HUDEP-2 (cell line): Measurements from ENCODE around the gene SPCS3.
"Not testable (repeated sequence)": the region's sequence is repeated elsewhere in the genome, so short reads cannot be mapped to it uniquely, and the experiment has no call there.

Source experiments
- DNase-seq, 76 experiments: peaks; one replicate each; lab custom pipeline; 2025; ENCODE audit not compliant: unreplicated experiment in 76 of 76; lab: John Stamatoyannopoulos, UW

Gene SPCS3

DNA sequence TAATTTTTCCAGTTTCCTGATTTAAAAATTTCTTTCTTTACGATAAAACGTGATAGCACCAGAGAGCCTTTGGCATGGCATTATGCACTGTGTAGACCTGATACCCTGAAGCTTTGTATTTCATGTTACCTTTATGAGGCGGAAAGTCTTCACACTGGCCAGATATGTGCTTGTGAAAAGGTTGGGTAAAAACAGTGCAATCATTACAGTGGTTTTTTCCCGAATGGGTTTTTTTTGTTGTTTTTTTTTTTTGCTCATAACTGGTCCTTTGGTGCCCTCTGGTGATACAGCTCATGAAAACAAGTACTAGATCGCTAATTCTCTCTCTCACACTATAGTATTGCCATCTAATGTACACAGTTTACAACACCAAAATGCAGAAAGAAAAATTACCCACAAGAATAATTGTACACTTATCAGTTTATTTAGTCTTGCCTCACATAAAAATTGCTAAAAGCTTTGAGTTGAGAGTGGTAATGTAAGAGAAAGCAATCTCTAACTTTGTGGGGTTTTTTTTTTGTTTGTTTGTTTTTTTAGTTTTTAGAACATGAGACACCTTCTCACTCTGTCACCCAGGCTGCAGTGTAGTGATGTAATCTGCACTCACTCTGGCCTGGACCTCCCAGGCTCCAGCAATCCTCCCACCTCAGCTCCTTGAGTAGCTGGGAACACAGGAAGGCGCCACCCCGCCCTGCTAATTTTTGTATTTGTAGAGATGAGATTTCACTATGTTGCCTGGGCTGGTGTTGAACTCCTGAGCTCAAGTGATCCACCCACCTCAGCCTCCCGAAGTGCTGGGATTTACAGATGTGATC is 21.3 kb downstream of the SPCS3 start:
- DNase-seq = peak in 14 of 76 experiments; percentile 0 to 47 (median 14)

DNA sequence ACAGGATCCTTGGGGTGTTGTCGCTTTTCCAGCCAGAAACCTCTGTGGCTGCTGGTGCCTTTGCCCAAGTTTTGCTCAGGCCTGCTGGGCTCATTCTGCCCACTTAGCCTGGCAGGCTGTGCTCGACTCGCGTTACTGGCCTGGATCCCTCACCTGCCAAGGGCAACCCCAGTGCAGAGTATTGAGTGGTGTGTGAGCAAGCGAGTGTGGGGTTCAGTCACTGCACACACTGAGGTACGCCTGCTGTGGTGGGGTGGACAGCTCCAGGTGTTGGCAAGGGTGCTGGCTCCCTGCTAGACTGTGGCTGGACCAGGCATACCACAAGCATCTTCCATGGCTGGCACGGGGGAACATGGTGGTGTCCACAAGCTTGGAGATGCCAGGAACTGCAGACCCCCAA is 22.6 kb downstream of the SPCS3 start:
- no peak for DNase-seq

DNA sequence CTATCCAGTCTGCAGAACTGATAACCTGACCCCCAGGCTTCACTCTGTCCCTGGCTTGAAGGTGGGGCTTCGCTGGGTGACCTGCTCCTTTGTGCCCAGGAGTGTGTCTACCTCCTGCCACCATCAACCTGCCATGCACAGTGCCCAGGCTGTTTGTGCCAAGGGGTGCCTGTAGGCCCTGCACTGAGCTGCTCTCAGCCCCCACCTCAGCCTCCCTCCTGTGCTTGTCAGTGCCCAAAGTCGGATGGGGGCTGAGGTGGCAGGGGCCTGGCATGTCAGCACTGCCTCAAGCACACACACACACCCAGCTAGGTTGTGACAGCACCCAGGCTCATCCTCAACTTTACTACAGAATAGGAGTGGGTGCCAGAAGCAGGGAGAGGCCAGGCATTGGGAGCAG is 23.5 kb downstream of the SPCS3 start:
- no peak for DNase-seq

DNA sequence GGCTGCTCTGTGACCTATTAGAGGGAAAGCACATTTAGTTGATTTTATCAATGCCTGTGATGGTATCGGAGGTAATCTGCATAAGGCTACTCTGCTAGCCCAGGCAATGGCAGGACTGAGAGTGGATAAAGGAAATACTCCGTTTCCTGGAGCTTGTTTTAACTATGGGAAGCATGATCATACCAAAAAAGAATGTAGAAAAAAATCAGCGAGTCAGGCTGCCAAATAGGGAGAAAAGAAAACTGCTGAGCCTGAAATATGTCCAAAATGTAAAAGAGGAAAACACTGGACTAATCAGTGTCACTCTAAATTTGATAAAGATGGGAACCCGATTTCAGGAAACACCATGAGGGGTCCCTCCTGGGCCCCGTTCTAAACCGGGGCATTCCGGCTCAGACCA is 25.6 kb downstream of the SPCS3 start:
- not testable (repeated sequence) for DNase-seq

DNA sequence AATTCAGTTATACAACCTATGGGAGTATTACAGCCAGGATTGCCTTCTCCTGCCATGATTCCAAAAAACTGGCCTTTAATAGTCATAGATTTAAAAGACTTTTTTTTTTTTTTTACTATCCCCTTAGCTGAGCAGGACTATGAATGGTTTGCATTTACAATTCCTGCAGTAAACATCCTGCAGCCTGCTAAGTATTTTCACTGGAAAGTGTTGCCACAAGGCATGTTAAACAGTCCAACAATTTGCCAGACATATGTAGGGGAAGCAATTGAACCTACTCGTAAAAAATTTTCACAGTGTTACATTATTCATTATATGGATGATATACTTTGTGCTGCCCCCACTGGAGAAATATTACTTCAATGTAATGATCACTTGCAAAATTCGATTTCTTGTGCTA is 27.1 kb downstream of the SPCS3 start:
- DNase-seq = not testable (repeated sequence)

DNA sequence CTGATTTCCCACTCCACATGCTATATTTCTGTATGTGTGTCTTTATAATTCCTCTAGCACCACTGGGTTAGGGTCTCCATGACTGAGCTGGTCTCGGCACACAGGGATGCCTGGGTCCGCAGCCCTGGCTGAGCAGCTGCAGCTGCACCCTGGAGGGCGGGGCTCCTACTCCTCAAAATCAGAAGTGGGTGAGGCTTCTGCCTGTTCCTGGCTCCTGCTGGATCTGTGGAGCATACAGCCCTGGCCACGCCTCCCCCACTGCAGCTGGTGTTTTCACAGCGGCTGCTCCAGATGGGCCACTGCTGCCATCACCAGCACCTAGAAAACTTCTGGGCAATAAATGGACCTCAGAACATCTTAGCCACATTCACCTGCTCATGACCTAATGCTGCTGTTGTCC is 30.9 kb downstream of the SPCS3 start:
- no peak for DNase-seq

DNA sequence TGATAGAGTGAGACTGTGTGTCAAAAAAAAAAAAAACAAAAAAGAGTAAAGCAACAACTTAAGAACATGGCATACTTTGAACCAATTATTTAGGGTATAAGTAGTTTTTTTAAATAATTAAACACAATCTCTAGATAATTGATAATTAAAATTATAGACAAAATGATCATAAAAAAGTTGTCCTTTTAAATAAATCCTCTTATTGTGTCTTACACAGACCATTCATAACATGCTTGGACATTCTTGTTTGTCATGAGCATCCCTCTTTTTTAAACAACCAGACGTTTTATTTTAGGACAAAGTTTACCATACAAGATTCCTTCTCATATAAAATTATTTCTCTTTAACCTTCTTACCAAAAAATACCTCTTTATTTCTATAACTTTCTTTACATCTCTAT is 35.1 kb downstream of the SPCS3 start:
- no peak for DNase-seq

DNA sequence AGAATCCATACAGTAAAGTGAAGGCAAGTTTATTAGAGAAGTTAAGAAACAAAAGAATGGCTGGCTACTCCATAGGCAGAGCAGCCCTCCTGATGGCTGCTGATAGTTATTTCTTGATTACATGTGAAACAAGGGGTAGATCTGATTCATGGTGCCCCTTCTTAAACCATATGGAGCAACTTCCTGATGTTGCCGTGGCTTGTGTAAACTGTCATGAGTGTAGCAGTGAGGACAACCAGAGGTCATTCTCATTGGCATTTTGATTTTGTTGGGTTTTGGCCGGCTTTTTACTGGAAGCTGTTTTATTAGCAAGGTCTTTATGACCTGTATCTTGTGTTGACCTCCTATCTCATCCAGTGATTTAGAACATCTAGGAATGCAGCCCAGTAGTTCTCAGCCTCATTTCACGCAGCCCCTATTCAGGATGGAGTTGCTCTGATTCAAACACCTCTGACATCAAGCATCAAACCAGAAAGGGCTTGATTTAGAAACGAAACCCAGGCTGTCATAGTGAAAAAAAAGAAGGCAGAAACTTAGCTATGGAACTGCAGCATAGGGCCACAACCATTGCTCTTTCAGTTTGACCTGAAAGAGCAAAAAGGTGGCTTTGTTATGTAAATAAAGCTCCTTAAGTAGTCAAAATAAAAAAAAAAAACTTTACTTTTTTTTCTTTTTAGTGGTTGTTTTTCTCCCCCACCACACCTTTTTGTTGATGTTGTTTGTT is 37.8 kb downstream of the SPCS3 start:
- DNase-seq = no peak

DNA sequence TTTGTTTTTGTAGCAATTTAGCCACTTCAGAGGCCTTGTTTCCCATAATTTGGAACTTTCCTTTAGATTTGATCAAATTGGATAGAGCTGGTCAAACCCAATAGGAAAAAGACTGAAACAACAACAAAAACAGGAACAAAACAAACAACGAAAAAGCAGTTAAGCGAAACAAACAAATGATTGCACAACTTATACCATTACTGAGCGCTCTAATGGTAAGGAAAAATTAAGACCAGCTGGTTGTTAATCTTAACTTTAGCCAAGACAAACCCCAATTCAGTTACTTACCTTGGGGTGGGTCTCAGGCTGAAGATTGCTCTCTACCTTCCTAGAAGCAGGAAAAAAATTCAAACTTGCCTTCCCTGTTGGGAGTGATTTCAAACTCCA is 38.3 kb downstream of the SPCS3 start:
- DNase-seq = no peak

DNA sequence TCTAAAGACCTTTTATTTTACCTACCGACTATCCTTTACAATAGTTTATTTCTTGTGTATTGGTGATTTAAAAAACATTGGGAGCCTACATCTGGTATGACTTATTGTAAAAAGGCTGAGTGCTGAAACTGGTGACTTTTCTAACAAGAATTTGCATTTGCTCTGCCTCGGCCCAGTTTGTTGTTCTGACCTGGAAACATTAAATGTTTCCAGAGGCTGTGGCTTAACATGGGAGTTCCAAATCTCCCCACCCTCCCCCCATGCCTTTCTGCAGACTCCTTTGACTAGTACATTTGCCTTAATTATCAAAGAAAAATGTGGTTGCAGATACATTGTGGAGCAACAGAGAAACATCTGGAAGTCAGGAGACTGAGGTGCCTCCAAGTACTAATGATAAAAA is 39.8 kb downstream of the SPCS3 start:
- no peak for DNase-seq

DNA sequence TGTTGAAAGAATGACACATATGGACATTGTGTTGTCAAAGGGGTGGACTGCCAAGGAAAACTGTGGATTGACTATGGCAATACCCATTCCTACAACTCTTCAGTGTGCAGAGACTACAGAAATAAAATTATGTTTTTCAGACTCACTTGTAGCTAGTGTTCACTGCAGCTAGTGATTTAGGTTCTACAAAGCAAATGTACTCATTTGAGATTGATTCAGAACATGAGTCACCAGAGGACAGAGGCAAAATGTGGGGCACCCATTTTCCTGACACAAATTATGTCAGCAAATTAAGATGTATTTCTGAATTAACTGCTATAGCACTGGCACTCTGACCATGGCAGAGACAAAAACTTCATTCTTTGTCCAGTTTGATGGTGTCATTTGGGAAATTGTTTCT is 40.7 kb downstream of the SPCS3 start:
- DNase-seq = no peak

DNA sequence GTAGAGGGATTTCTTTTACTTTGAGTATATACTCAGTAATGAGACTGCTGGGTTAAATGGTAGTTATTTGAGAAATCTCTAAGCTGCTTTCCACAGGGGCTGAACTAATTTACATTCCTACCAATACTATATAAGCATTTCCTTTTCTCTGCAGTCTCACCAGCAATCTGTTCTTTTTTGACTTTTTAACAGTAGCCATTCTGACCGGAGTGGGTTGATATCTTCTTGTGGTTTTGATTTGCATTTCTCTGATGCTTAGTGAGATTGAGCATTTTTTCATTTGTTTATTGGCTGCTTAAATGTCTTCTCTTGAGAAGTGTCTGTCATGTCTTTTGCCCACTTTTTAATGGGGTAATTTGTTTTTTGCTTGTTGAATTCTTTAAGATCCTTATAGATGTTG is 43.3 kb downstream of the SPCS3 start:
- no peak for DNase-seq

DNA sequence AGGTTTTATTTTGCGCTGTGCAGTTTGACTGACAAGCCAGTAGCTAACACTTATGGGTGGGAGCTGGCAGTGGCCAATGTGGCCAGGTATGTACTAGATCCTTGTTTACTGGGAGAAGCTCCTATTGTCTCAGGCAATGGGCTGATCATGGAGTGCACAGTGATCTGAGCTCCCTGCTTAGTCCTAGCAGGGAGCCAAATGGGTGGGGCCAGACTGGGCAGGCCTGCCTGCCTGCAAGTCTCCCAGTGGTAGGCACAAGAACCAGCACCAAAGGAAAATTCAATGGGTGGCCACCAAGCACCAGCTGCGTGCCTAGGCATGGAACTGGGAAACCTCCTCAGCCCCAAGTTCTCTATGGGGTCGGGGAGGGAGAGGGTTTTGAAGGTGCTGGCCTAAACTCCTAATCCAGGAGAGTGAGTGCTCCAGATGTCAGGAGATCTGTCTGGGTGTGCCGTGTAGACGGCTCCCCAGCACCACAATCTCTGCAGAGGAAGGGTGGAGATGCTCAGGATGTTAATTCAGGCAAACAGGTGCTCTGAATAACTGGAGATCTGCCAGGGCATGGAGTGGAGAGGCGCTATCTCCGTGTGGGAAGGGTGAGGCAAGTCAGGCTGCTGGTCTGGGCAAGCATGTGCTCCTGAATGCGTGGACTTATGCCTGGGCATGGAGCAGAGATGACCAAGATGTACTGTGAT is 48.2 kb downstream of the SPCS3 start:
- DNase-seq = no peak

DNA sequence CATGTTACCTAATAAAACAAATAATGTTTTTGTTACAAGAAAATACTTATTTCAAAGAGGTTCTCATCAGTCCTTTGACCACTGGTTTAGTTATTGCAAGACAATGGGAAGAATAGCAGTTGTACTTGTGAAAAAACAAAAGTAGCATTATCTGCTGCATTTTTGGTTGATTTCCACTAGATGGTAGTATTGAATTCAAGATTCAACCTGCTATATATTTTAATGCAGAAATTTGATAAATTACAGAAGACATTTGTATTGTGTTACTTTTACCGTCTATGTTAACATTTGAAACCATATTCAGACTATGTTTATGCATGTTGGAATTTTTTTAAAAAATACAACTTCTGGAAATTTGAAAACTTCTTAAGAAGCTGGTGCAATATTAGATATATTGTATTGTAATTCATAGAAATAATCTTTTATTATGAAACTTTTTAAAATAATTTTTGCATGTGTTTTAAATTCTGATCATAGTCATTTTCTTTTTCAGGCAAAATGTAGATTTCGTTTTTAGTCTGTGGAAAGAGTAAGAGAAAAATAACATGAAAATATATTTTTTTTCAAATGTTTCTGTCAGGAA is 56.4 kb downstream of the SPCS3 start:
- DNase-seq = no peak

DNA sequence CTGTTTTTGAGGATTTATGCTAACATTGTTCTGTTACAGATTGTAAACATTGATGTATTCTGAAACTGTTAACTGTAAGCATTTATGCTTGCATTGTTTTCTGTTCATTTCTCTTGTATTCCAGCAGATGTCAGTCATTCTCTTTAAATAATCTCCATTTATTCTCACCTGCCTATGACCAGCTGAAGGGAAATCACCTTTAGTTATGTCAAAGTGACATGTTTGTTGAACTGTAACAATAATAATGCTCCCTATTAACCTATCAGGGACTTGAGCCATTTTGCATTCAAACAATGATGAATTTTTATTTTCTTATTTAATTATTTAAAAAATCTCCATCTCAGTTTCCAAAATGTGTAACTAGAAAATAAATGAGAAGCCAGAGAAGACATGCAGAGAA is 58.0 kb downstream of the SPCS3 start:
- no peak for DNase-seq

DNA sequence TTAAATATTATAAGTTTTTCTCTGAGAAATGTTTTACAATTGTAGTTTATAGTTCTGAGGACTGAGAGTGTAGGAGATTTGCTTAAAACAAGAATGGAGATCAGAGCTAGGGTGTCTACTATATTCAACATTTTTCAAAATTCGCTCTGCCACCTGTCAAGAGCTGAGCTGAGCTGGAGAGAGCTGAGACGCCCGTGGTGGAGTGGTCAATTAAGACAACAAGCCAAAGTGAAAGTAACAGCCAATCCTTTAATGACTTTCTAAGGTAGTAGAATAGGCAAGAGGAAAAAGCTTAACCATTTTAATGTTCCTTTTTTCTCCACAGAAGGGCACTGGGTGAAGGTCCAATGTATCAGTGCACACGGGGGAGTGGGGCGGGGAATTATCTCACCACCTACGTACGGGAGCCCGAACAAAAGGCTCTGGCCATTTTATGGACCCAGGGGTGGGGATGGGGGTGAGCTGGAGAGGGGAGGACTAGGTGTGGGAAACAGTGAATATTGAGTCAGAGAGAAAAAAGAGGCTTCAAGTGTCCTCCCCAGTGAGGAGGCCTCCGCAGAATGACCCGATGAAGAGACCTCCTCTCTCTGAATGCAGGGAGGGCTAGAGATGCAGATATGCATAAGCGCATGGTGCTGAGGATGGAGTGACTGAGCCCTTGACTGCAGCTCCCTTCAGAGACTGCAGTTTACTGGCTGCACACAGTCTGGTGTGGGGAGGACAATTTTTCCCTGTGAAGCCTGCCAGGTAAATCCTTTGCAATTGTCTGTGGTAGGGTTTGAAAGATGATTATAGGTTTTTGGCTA is 60.8 kb downstream of the SPCS3 start:
- no peak for DNase-seq
